IgD-negative memory B cell (primary cell): Measurements from ENCODE around the gene SEC11C. TPM values are rescaled to one million over a fixed set of nuclear protein-coding genes. Genes with fewer than 3 reads are reported as not detected.

ENCODE experiments used
- H3K27ac Mint-ChIP-seq, 3 donors: one replicate each; pipeline ENCODE4 v1.8.0; 2020 to 2022; ENCODE audit warnings: mild to moderate bottlenecking in 3 of 3, mixed read lengths in 3 of 3, moderate library complexity in 1 of 3
- H3K27me3 Mint-ChIP-seq: one replicate; pipeline ENCODE4 v1.8.0; 2021; ENCODE audit warnings: mixed read lengths
- H3K36me3 Mint-ChIP-seq: one replicate; pipeline ENCODE4 v1.8.0; 2020; ENCODE audit warnings: mild to moderate bottlenecking, mixed read lengths
- H3K4me1 Mint-ChIP-seq, 3 donors: one replicate each; pipeline ENCODE4 v1.8.0; 2020 to 2022; ENCODE audit warnings: mixed read lengths in 3 of 3, mild to moderate bottlenecking in 1 of 3
- H3K4me3 Mint-ChIP-seq, 4 donors: one replicate each; pipeline ENCODE4 v1.8.0; 2020 to 2022; ENCODE audit warnings: mild to moderate bottlenecking in 4 of 4, mixed read lengths in 4 of 4, moderate library complexity in 3 of 4
- H3K9me3 Mint-ChIP-seq, 3 donors: one replicate each; pipeline ENCODE4 v1.8.0; 2020 to 2021; ENCODE audit warnings: mixed read lengths in 3 of 3, mild to moderate bottlenecking in 1 of 3
- polyA plus RNA-seq: library from polyadenylated mRNA; unstranded; fragments of 300-500 nt; fragmentation: Illumina TruSeq; gene quantifications from one replicate; pipeline ENCODE4 v1.2.3, GENCODE V29; 2021

The SEC11C gene
- polyA plus RNA-seq, result 260 TPM

DNA sequence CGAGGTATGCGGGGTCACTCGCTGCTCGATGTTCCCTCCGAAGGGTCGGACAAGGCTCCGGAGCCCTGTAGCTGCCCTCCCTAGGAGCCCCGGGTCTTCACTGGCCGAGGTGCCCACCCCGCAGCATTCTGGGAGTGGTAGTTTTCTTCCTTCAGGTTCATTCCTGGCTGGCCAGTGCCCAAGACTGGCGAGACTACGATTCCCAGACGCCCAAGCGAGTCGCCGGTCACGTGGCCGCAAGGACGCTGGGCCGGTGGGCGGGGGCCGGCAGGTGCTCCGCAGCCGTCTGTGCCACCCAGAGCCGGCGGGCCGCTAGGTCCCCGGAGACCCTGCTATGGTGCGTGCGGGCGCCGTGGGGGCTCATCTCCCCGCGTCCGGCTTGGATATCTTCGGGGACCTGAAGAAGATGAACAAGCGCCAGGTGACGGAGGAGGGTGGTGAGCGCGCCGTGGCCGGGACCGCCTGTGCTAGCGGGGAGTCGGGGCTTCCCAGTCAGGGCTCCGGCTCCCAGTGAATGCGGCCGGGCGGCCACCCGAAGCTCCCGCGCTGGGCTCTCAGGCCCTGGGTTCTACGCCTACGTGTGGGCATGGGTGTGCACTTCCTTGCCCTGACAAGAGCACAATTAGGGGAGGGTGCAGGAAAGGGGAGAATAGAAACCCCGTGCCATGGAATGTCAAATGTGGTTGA is at the start of gene SEC11C:
Gene SEC11C, plus strand, starts transcription at position 270 of the 687 bp plus-strand sequence. Its CDS starts 65 bp downstream, at position 335.
- H3K9me3 Mint-ChIP-seq, result no peaks in the 10 kb centered on the region
- peak within 1 kb of the TSS; percentile 100 for H3K27ac Mint-ChIP-seq
- H3K36me3 Mint-ChIP-seq, result no peaks in the 10 kb centered on the region
- H3K4me1 Mint-ChIP-seq, result peaks cover 32 to 37% (median 34%) of the 10 kb centered on the region in 3 donors
- peak within 1 kb of the TSS; percentile 95 to 100 (median 99) for H3K4me3 Mint-ChIP-seq
- peaks cover 4% of the 10 kb centered on the region for H3K27me3 Mint-ChIP-seq

GRCh38 chr18:59090966-59091603 is 48.6 kb upstream of the SEC11C start:
- H3K4me3 Mint-ChIP-seq, result peak overlapping the region in 2 of 4 donors; percentile 9 to 41
- no peaks in the 10 kb centered on the region for H3K27me3 Mint-ChIP-seq
- H3K9me3 Mint-ChIP-seq, result peaks cover 0 to 3% (median 2%) of the 10 kb centered on the region in 3 donors
- H3K27ac Mint-ChIP-seq, result no peak overlapping the region
- H3K4me1 Mint-ChIP-seq, result peaks cover 21 to 30% (median 26%) of the 10 kb centered on the region in 3 donors
- peaks cover 5% of the 10 kb centered on the region for H3K36me3 Mint-ChIP-seq

DNA sequence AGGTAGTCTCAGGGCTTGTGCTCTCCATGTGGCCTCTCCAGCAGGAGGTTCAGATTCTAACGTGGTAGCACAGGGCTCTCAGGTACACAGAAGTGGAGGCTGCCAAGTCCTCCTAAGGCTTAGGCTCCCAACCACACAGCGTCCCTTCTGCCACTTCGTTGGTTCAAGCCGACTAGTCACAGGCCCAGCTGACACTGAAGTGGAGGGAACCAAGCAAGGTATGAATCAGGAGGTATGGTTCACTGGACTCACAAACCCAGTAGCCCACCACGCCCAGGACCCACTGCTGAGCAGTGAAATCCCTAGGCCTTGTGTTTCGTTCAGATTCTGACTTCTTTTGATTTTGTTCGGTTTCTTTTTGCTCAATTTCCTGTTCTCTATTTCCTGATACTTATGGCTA is 46.0 kb upstream of the SEC11C start:
- peaks cover 5% of the 10 kb centered on the region for H3K36me3 Mint-ChIP-seq
- peaks cover 19 to 25% (median 21%) of the 10 kb centered on the region in 3 donors for H3K4me1 Mint-ChIP-seq
- H3K9me3 Mint-ChIP-seq, result peaks cover 0 to 3% (median 2%) of the 10 kb centered on the region in 3 donors
- H3K27me3 Mint-ChIP-seq, result no peaks in the 10 kb centered on the region
- peak overlapping the region in 2 of 4 donors; percentile 66 to 86 for H3K4me3 Mint-ChIP-seq
- peak overlapping the region; percentile 19 to 72 (median 48) for H3K27ac Mint-ChIP-seq

DNA sequence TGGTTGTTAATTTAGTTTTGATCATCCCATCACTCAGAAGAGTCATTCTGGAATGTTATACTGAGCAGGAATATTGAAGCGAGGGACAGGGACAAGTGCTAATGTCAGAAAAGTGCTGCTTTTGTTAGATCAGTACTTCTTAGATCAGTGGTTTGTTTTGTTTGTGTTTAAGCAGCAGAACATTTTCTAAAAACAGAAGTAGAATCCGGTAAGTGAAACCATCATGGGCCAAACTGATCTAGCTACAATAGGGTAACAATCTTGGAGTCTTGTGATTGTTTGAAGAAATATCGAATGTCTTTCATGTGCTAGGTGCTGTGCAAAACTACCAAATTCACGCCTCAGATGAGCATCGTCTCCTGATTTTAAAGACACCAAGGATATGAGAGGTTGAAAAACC is 45.1 kb upstream of the SEC11C start:
- Mint-ChIP-seq H3K27me3 (no peaks in the 10 kb centered on the region), H3K4me1 (peaks cover 19 to 25% (median 21%) of the 10 kb centered on the region in 3 donors), H3K36me3 (peaks cover 5% of the 10 kb centered on the region), H3K9me3 (peaks cover 0 to 3% (median 2%) of the 10 kb centered on the region in 3 donors), H3K4me3 (peak overlapping the region; percentile 15 to 66 (median 26)), H3K27ac (peak overlapping the region; percentile 19 to 72 (median 48))

DNA sequence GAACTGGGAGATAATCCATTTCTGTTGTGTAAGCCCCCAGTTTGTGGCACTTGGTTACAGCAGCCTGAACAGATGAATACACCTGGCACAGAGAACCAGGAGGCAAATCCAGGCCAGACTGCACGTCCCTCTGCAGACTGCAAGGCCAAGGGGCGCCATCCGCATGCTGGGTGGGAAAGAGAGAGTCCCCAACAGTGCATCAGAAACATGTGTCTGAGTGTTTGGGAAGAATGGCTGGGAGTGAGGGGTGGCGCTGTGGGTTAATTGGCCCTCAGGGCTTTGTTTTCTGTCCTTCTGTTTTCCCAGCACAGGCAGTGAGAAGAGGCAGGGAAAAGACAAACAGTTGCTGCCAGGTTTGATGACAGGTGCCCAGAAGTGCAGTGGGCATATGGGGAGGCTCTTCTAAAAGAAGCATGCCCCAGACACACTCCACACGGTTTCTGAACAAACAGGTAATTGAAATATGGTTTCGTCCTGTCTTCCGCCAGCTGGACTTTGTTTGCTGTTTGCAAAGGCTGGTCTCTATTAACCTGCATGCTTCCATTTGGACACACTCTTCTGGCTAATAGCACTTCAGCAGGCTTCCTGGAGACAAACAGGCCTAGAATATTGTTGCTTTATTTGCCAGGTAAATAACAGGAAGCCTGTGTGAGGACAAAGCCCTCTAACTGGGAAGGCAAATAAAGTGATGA is 43.4 kb upstream of the SEC11C start:
- Mint-ChIP-seq H3K27ac (no peak overlapping the region), H3K36me3 (peaks cover 2% of the 10 kb centered on the region), H3K4me1 (peaks cover 19 to 25% (median 21%) of the 10 kb centered on the region in 3 donors), H3K9me3 (peaks cover 0 to 3% (median 2%) of the 10 kb centered on the region in 3 donors), H3K27me3 (peaks cover 1% of the 10 kb centered on the region), H3K4me3 (no peak overlapping the region)

GRCh38 chr18:59101830-59102414 is 37.8 kb upstream of the SEC11C start:
- Mint-ChIP-seq H3K36me3 (peaks cover 2% of the 10 kb centered on the region), H3K27me3 (peaks cover 6% of the 10 kb centered on the region), H3K27ac (no peak overlapping the region), H3K4me1 (peaks cover 0 to 3% (median 0%) of the 10 kb centered on the region in 3 donors), H3K9me3 (no peaks in the 10 kb centered on the region), H3K4me3 (no peak overlapping the region)

DNA sequence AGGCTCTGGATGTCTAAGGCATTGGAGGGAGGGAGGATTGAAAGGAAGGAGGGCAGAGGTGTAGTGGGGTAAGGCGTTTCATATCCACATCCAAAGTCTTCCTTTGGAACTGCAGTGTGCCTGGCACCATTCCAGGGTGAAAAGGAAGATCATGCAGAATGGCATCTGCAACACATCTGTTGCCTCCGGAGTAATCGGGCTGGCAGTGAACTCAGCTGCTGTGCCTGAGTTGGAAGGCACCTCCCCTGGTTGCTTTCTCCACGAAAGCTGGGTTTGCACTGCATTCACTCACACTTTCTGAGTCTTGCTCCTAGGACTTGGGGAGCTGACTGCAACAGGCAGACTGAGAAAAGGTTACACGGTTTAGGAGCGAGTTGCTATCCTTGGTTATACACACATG is 30.3 kb upstream of the SEC11C start:
- Mint-ChIP-seq H3K4me1 (no peaks in the 10 kb centered on the region), H3K27me3 (peaks cover 33% of the 10 kb centered on the region), H3K4me3 (no peak overlapping the region), H3K27ac (no peak overlapping the region), H3K36me3 (peaks cover 2% of the 10 kb centered on the region), H3K9me3 (no peaks in the 10 kb centered on the region)

- Mint-ChIP-seq H3K9me3 (peaks cover 0 to 3% (median 0%) of the 10 kb centered on the region in 3 donors), H3K27me3 (peaks cover 27% of the 10 kb centered on the region), H3K36me3 (no peaks in the 10 kb centered on the region), H3K4me3 (no peak overlapping the region), H3K4me1 (no peaks in the 10 kb centered on the region), H3K27ac (no peak overlapping the region)
Measured at GRCh38 chr18:59114160-59114559, 25.5 kb upstream of the SEC11C start.

DNA sequence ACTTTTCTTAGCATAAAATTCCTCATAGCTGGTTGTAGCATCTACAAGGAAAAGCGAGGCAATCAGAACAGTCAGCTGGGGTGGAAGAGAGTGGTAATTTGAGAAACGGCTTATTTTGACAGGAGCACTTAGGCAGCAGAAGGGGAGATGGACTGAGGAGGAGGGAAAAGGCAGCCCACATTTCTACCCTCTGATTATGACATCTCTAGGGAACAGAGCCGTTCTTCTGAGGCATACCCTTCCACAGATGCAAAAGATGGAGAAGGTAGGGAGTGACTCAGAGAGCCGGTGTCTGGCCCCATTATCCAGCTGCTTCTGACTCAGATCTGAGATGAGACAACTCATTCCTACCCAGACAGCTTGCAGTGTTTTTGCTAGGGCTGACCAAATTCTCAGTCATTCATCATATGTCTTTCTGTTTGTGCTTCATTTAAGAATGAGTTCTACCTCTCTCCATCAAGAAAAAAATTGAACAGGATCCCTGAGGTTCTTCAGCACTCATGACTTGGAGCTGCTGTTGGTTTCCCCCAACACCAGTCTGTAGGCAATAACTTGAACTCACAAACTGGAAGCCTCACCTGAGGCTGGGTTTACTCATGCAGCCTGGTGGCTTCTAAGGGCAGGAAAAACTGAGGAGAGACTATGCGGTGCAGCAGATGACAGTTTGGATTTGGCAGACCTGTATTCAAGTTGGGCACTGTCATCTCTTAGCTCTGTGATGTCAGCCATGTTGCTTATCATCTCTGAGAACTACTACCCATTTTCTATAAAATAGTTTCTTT is 15.9 kb upstream of the SEC11C start:
- Mint-ChIP-seq H3K27ac (no peak overlapping the region), H3K27me3 (peaks cover 3% of the 10 kb centered on the region)

GRCh38 chr18:59124370-59124704 is 15.3 kb upstream of the SEC11C start:
- no peak overlapping the region for H3K4me3 Mint-ChIP-seq
- peaks cover 0 to 3% (median 2%) of the 10 kb centered on the region in 3 donors for H3K9me3 Mint-ChIP-seq
- H3K4me1 Mint-ChIP-seq, result no peaks in the 10 kb centered on the region
- H3K27ac Mint-ChIP-seq, result no peak overlapping the region
- peaks cover 2% of the 10 kb centered on the region for H3K36me3 Mint-ChIP-seq
- peaks cover 6% of the 10 kb centered on the region for H3K27me3 Mint-ChIP-seq

More for the DNA sequence above, 15.9 kb upstream of the SEC11C start:
- no peaks in the 10 kb centered on the region for H3K36me3 Mint-ChIP-seq
- H3K9me3 Mint-ChIP-seq, result peaks cover 0 to 3% (median 2%) of the 10 kb centered on the region in 3 donors
- H3K4me3 Mint-ChIP-seq, result no peak overlapping the region
- no peaks in the 10 kb centered on the region for H3K4me1 Mint-ChIP-seq

DNA sequence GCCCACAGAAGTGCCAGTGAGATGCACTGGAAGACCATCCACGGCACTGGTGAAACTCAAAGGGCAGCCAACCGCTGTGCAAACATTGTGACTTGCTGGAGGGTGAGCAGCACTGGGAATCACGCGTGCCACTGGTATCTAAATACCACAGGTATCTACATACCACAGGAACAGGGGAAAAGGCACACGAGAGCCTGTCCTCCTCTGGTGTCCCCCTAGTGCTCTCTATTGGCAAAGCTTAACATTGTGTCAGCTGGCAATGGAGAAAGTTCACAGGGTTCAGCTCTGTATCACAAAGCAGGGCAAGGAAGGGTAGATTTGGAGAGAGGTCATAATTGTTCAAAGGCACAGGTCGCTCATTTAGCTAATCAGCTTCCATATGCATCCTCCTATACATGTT is 12.6 kb upstream of the SEC11C start:
- Mint-ChIP-seq H3K9me3 (peaks cover 0 to 3% (median 0%) of the 10 kb centered on the region in 3 donors), H3K27ac (no peak overlapping the region), H3K27me3 (peaks cover 12% of the 10 kb centered on the region), H3K36me3 (peaks cover 2% of the 10 kb centered on the region), H3K4me3 (no peak overlapping the region), H3K4me1 (no peaks in the 10 kb centered on the region)

DNA sequence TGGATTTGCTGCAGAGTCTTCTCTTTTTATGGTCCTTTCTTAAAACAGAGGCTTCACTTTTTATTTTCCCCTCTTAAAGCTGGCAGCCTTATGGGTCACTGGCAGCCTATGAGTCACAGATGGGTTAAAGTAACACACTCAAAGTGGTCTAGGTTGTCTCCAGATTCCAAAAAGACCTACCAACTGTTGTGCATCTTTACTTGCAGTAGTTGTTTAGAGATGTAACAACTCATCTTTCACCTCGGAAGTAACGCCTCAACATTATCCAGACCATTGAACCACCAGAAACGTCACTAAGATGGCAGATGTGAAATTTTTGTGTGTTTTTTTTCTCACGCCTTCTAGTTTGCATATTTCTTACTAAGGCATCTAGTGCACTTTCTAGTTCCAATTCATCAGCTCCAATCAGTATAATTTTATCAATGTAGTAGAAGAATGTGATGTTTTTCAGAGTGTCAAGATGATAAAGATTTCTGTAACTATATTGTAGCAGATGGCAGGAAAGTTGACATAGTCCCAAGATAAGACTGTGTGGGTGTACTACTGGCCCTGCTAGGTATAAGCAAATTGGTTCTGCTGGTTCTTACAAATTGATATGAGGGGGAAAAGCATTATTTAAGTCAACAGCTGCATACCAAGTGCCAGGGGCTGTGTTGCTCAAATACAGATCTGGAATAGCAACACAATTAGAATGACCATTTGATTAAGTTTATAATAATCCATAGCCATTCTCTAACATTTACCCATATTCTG is 9.6 kb upstream of the SEC11C start:
- peaks cover 0 to 4% (median 0%) of the 10 kb centered on the region in 3 donors for H3K9me3 Mint-ChIP-seq
- peaks cover 2% of the 10 kb centered on the region for H3K36me3 Mint-ChIP-seq
- H3K27ac Mint-ChIP-seq, result no peak overlapping the region
- peaks cover 26% of the 10 kb centered on the region for H3K27me3 Mint-ChIP-seq
- no peak overlapping the region for H3K4me3 Mint-ChIP-seq
- H3K4me1 Mint-ChIP-seq, result no peaks in the 10 kb centered on the region

- Mint-ChIP-seq H3K27ac (no peak overlapping the region), H3K36me3 (peaks cover 2% of the 10 kb centered on the region), H3K4me3 (no peak overlapping the region)
Measured at GRCh38 chr18:59132810-59133465, 6.7 kb upstream of the SEC11C start.

More at GRCh38 chr18:59132810-59133465, 6.7 kb upstream of the SEC11C start:
- H3K4me1 Mint-ChIP-seq, result no peaks in the 10 kb centered on the region
- peaks cover 28% of the 10 kb centered on the region for H3K27me3 Mint-ChIP-seq
- H3K9me3 Mint-ChIP-seq, result peaks cover 0 to 4% (median 0%) of the 10 kb centered on the region in 3 donors
